HG03135 (cell line): Measurements from ENCODE around the gene ATP7A.
"Not testable (repeated sequence)": the region's sequence is repeated elsewhere in the genome, so short reads cannot be mapped to it uniquely, and the experiment has no call there.

Experiments used
- ATAC-seq: cut with Tn5 transposase; IDR thresholded peaks from one replicate; pipeline ENCODE4 v1.9.1; 2021; ENCODE audit warnings: mild to moderate bottlenecking, moderate library complexity; ENCODE audit not compliant: unreplicated experiment

ATP7A gene

DNA sequence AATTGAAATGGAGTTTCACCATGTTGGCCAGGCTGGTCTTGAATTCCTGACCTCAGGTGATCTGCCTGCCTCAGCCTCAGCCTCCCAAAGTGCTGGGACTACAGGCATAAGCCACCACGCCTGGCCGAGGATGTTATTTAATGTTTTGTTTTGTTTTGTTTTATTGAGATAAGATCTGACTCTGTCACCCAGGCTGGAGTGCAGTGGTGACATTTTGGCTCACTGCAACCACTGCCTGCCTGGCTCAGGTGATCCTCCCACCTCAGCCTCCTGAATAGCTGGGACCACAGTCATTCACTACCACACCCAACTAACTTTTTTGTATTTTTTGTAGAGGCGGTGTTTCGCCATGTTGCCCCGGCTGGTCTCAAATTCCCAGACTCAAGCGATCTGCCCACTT, 34.5 kb downstream of the ATP7A start:
- not testable (repeated sequence) for ATAC-seq

DNA sequence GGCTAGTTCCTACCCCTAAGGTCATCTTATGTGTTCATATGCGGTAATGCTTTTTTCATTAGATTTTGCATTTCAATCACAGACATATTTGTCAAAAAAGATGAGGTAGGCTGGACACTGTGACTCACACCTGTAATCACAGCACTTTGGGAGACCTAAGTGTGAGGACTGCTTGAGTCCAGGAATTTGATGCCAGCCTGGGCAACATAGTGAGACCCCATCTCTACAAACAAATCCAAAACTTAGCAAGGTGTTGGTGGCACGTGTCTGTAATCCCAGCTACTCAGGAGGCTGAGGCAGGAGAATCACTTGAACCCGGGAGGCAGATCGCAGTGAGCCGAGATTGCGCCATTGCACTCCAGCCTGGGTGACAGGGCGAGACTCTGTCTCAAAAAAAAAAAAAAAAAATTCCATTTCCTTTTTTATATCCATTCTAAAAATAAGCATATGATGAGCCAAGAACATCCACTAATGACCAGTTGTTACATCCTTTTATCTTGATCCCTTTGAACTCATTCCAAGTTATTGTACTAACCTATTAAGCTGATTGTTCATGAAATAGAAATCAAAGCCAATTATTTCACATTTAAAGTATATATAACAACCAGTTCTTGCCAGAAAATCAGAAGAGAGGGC, 35.5 kb downstream of the ATP7A start:
- no peak for ATAC-seq

DNA sequence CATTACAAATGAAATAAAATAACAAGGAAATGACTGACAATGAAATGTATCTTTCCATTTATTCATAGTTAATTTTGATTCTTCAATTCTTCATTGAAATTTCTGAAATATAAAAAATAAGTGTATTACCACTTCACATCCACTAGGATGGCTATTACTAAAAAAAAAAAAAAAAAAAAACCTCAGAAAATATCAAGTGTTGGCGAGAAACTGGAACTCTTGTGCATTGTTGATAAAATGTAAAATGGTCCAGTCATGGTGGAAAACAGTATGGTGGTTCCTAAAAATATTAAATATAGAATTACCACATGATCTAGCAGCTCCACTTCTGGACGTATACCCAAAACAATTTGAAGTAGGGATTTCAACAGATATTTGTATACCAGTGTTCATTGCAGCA, 36.1 kb downstream of the ATP7A start:
- ATAC-seq = no peak

DNA sequence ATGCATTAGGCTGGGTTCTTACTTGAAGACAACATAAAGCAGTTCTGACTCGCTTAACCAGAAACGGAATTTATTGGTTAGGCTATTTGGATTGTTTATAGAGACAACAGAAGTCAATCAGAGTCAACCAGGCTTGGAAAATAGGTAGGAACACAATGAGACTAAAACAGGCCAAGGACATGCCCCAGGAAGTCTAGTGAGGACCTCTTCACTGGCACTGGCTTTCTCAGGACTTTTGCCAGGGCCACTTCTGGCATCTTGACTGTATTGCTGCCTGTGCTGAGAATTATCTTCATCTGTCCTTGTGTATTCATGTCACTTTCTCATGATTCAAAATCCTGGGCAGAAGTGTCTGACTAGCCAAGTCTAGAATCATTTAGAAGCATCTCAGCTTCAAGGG, 39.3 kb downstream of the ATP7A start:
- no peak for ATAC-seq

DNA sequence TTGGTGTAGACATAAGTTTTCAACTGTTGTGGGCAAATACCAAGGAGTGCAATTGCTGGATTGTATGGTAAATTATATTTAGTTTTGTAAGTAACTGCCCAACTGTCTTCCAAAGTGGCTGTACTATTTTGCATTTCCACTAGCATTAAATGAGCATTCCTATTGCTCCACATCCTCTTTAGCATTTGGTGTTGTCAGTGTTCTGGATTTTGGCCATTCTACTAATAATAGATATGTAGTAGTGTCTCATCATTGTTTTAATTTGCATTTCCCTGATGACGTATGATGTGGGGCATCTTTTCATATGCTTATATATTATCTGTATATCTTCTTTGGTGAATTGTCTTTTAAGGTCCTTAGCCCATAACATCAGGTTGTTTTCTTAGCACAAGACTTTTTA, 41.7 kb downstream of the ATP7A start:
- ATAC-seq = no peak

DNA sequence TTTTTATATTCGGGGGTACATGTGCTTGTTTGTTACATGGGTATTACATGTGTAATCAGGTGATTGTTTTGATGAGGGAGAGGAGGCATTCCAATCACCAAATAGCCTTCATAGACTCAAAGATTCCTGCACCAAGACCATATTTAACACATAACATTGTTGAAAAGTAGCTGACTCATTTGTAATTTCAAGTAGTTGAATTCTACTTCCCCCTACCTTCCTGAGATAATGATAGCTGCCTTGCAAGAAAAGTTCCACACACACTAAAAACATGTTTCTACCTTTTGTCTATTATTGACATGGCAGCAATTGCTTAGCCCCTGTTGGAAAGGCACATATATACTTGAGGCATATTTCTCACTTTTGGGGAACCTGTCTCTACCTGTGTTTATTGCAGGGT, 42.8 kb downstream of the ATP7A start:
- ATAC-seq = no peak

DNA sequence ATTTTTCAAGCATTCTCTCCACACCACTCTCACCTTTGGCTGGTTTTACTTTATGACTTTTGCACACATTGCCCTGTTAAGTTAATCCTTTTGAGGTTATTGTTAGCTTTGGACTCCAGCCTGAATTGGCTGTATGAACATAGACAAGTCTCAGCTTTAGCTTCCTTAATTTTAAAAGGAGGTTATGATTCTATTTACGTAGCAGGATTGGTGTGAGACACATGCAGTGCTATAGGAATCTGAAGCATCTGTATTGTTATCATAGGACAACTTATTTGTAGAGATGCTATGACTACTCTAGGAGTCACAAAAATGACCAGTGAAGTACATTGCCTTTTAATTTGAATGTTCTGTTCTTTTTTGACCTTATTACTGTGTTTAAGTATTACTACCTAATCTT, 43.2 kb downstream of the ATP7A start:
- no peak for ATAC-seq

DNA sequence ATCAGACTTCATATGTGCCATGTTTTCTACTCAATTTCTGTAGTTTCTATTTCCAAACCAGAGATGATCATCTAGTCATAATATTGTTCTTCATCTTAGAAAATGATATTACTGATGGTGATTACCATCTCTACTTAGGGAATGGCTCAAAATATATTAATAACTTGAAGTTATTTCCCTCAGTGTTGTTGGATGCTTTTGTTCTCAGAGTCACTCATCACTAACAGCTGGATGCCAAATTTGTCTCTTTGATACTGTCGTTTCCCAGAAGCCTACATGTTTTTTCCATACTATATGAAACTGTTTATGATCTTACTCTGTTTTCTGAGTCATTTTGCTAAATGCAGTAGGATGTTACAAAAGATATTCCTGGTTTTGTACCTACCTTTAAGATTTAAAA, 50.1 kb downstream of the ATP7A start:
- ATAC-seq = no peak

DNA sequence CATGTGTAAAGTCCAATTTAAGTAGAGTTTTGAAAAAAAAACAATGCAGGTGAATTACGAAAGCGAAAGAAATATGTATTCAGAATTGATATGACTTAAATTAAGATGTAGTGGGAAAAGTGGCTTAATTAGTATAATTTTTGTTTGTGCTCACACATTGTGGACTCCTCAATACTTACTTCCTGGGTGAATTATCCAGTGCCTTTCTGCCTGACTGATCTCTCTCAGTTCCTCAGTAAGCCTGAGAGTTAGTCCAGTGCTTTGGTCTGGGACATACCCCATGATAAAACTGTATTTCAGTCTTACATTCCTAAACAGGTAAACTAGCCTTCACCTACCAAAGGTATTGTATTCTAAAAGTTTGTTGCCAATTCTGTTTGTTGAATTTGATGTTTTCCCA, 50.6 kb downstream of the ATP7A start:
- no peak for ATAC-seq

DNA sequence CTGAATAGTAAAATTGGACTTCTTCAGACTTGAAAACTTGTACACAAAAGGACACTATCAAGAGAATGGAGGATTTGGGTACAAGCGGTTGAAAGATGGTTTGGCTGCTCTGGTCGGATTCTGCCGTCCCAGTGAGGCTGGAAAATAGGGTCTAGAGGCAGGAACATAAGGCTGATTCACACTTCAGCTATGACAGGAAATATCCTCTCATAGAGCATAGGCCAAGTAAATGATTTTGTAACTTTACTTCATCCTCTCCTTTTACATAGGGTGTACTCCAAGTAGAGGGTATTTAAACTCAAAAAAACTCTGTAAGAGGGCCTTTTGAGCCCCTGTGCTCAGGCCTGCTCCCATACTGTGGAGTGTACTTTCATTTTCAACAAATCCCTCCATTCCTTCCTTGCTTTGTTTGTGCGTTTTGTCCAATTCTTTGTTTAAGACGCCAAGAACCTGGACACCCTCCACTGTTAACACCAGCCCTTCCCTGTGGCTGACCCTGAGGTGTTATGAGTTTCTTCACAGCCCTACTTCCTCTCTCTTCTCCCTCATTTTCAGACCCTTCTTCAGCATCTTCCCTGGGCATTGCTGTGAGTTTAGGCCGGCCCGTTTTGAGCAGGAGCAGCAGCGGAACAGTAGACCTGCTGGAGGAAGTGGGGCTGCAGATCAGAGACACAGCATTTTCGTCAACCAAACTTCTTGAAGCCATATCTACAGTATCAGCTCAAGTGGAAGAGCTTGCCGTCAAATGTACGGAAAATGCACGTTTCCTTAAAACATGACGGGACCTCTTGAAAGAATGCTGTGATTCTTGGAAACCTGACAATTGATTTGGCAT, 51.8 kb downstream of the ATP7A start:
- ATAC-seq = no peak

DNA sequence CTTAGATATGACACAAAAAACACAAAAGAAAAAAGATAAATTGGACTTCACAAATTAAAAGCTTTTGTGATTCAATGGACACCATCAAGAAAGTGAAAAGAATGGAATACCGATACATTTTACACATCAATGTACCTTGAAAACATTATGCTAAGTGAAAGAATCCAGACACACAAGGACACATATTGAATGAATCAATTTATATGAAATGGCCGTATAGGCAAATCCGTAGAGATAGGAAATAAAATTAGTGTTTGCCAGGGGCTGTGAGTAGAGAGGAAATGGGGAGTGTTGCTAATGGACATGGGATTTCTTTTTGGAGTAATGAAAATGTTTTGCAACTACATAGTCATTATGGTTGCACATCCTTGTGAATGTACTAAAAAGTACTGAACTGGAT, 55.9 kb downstream of the ATP7A start:
- no peak for ATAC-seq

DNA sequence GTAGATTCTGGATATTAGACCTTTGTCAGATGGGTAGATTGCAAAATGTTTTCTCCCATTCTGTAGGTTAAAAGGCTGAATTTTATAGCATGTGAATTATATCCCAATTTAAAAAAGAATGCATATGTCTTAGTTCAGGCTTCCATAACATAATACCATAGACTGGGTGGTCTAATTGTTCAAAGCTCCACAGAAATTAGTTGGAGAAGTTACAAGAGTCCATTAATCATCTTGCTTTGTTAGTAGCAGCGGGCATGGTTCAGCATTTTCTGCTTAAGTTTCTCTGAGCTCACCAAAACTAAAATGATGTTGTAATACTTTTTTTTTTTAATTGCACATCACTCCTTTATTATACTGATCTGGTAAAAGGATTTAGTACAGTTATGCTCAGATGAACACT, 57.1 kb downstream of the ATP7A start:
- no peak for ATAC-seq

DNA sequence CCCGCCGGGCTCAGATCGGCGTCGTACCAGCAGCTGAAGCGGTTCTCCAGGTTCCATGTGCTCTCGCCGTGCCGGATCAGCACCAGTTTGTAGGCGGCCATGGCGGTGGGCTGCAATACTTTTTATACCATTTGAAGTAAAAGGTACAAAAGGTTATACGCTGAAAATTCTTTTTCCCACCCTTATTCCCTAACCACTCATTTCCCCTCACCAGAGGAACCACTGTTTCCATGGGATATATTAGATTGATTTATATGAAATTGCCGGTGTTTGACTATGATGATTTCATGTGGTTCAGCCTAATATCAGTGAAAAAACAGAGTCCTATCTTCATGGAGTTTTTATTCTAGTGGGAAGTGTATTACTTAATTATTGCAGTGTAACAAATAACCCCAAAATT, 59.0 kb downstream of the ATP7A start, which contains the start of gene PGAM4:
Gene PGAM4 (minus strand): TSS at position 101 of the 400 bp plus-strand sequence. CDS start 0 bp downstream, at position 101.
- ATAC-seq = no peak

DNA sequence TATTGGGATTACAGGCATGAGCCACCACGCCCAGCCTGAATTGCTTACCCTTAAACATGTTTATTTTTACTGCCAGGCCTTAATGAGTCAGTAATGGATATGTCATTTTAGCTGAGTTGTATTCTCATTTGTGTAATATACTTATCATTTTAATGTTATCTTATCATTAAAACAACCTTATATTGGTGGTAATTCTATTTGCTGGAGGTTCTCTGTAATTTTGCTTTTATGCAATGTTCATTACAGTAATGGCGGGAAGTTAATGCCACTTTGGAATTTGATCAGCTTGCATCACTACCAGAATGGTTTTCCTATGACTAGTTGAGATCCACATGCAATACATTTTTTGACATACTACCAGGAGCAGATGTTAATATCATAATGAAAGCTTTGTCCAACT, 65.3 kb downstream of the ATP7A start:
- ATAC-seq = no peak

DNA sequence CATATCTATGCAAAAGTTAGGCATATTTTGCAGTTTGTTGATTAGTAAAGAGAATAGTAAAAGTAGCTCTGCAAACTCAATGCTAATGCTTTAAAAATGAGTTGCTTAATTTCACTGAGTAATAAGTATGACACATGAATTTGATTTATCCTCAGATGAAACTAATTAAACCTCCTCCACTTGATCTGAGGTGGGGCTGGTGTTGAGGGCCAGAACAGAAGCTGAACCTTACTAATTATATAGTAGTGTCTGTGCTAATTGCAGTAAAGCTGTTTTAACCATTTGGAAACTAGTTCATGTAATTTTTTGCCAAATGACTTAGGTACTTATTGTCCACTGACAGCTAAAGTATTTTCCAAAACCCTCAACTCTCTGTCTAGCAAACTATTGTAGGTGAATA, 66.6 kb downstream of the ATP7A start:
- no peak for ATAC-seq

DNA sequence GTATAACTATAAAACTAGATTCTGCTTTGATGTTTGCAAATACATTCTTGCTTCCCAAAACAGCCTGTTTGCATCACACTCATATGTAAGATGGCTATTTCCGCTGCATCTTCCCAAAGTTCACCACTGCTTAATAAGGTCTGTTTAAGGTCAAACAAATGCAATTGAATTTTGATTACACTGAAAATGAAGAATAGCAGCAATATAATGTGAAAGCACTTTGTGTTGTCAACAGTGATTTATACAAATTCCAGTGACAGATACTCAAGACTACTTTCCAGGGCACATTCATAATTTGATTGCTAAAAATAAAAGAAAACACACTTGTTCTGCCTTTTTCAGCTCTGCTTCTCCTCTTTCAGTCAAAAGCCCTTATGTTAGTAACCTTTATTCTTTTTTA, 67.0 kb downstream of the ATP7A start:
- no peak for ATAC-seq

DNA sequence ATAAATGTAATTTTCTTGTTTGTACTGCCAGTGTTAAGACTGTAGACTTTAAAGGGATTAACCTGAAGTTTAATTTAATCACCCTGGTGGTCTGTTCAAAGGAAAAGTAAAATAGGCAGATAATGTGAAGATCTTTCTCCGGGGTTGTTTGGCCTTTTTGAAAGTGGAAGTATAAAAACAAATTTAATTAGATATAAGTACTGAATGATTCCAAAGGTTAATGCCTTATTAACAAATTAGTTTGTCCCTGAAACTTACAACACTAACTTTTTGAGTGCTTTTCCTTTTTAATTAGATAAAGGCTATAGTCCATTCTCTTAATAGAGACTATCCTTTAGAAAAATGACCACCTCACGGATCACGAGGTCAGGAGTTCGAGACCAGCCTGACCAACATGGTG, 69.4 kb downstream of the ATP7A start:
- ATAC-seq = no peak

DNA sequence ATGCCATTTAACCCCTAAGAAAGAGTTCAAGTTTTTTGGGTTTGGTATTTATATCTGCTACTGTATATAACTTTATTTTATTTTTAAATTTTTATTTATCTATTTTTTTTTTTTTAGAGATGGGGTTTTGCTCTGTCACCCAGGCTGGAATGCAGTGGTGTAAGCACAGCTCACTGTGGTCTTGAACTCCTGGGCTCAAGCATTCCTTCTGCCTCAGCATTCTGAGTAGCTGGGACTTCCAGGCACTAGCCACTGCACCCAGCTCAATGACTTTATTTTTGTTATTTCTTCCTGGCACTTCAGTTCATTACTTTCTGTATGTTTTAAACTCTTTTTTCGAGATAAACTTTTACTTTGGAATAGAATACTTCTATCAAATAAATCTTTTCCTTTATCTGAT, 101.4 kb downstream of the ATP7A start:
- no peak for ATAC-seq

DNA sequence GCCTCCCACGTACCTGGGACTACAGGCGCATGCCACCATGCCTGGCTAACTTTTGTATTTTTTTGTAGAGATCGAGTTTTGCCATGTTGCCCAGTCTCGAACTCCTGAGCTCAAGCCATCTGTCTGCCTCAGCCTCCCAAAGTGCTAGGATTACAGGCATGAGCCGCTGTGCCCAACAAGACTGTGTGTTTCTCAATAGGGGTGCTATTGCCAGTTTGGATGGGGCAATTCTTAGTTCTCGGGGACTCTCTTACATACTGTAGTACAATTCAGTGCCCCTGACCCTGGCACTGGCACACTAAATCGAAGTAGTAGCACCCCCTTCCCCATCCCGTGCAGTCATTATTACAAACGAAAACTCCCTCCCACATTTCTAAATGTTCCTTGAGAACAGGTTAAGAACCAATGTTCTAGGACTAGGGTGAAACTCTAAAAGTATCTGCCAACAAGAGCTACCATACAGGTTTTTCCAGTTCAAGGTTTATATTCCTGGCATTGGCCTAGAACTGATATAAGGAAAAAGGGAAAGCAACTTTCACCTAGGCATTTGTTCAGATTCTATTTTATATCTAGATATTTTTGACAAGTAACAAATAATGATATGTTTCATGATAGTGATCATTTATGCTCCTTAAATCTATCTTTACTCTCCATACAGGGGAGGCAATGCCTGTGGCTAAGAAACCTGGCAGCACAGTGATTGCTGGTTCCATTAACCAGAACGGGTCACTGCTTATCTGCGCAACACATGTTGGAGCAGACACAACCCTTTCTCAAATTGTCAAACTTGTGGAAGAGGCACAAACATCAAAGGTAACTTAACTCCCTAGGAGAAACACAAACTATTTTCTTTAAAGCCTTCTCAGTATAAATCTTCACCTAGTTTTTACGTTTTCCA, 109.3 kb downstream of the ATP7A start:
- no peak for ATAC-seq

DNA sequence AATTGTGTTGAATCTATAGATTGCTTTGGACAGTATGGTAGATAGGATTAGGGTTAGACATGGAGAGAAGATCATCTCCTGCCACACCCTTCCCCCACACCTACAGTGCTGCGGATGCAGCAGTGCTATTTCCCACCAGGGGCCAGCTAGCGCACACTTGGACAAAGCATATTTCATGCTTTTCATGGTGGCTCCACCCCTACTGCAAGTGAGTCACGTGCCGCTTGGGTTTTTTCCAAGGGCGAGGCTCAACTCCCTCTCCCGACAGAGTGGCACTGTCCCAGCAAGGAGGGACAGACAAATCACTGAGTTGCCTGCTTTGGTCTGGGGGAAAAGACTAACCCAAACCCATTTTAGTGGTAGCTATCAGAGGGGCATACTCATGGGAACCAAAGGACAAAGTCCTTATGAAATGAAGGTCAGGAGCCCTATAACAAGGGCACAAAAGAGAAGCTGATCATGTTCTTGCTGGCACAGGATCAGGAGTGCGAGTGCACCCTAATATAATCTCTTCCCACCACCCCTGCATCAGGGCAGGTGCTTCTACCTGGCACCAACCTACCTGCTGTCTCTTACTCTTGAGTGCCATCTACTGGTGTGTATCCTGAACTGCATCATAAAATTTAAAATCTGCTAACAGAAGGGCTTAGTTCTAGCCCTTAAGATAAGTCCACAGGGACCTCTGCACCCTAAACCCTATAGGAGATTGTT, 114.0 kb downstream of the ATP7A start:
- no peak for ATAC-seq

DNA sequence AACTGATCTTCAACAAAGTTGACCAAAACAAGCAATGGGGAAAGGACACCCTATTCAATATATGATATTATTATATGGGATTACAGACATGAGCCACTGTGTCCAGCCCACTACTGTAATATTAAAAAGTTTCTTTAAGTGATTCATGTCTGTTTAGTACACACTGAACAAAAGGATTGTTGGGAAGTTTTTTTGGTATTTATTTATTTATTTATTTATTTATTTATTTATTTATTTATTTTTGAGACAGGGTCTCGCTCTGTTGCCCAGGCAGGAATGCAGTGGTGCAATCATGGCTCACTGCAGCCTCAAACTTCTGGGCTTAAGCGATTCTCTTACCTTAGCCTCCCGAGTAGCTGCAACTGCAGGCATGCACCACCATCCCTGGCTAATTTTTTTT, 117.3 kb downstream of the ATP7A start:
- no peak for ATAC-seq
